Endothelial cell of umbilical vein (primary cell): ENCODE data around the gene CYP4F8. TPM values are rescaled to one million over a fixed set of nuclear protein-coding genes. Genes with fewer than 3 reads are reported as not detected.

ENCODE experiments used
- BruUV-seq: library from RNA; stranded (reverse); fragments of 400-500 nt; replicated peaks from 2 replicates; lab custom pipeline; 2021; lab: Mats Ljungman, UMichigan
- CTCF ChIA-PET: fragments of 300-600, 350-600 bp; sonication (Branson Sonifier 250); formaldehyde crosslinking; loops from one replicate; lab custom pipeline; 2021; ENCODE audit warnings: antibody characterized with exemption, inconsistent platforms; lab: Charles Lee
- POLR2A ChIA-PET: fragments of 300-600, 350-600 bp; sonication (Branson Sonifier 250); formaldehyde crosslinking; loops from one replicate; lab custom pipeline; 2021; ENCODE audit warnings: antibody characterized with exemption, inconsistent platforms; lab: Charles Lee
- DNase-seq: peaks from one replicate; pipeline ENCODE4 v3.0.0-alpha.2; 2011; ENCODE audit warnings: low read depth, low spot score
- FAIRE-seq: peaks from 2 replicates; lab custom pipeline; 2011; peaks lifted over from hg19 to GRCh38; lab: Jason Lieb, UNC
- H2AFZ ChIP-seq: 2 replicates; pipeline ENCODE4 v1.6.0; 2012; ENCODE audit warnings: low read depth, low read length, control low read depth, inconsistent platforms
- H3K27ac ChIP-seq: 2 replicates; pipeline ENCODE4 v1.5.1; 2011; ENCODE audit warnings: low read depth, mild to moderate bottlenecking, control low read depth, low read length, moderate library complexity; ENCODE audit not compliant: insufficient read depth
- H3K27me3 ChIP-seq, 2 experiments: 2 replicates each; pipeline versions ENCODE4 v1.6.0 to v1.6.1; 2011; ENCODE audit warnings: low read length in 2 of 2, mixed read lengths in 1 of 2; ENCODE audit not compliant: control insufficient read depth in 2 of 2, insufficient read depth in 2 of 2
- H3K36me3 ChIP-seq, 2 experiments: 2 replicates in 1 of 2; 3 replicates in 1 of 2; pipeline ENCODE4 v1.5.1; 2011; ENCODE audit warnings: low read length in 2 of 2, mild to moderate bottlenecking in 1 of 2, moderate library complexity in 1 of 2; ENCODE audit not compliant: control insufficient read depth in 2 of 2, insufficient read depth in 2 of 2; ENCODE audit errors: extremely low read depth in 1 of 2
- H3K4me1 ChIP-seq: 3 replicates; pipeline ENCODE4 v1.5.1; 2011; ENCODE audit warnings: mild to moderate bottlenecking, low read length; ENCODE audit not compliant: control insufficient read depth, insufficient read depth; ENCODE audit errors: extremely low read depth
- H3K4me2 ChIP-seq: 2 replicates; pipeline ENCODE4 v1.6.1; 2011; ENCODE audit warnings: low read length, control low read depth, mixed read lengths; ENCODE audit not compliant: insufficient read depth
- H3K4me3 ChIP-seq, 3 experiments: fragments of 200-600 bp in 1 of 3; sonication (generic), shearing (Covaris generic) in 1 of 3; replicated peaks in 1 of 3; 2 replicates each; pipeline ENCODE4 v1.5.1; 2011 to 2016; ENCODE audit warnings: control low read depth in 3 of 3, low read length in 3 of 3, mild to moderate bottlenecking in 2 of 3, inconsistent platforms in 1 of 3, low read depth in 1 of 3, moderate library complexity in 1 of 3; ENCODE audit not compliant: insufficient read depth in 1 of 3
- H3K79me2 ChIP-seq: 2 replicates; pipeline ENCODE4 v1.6.0; 2012; ENCODE audit warnings: low read length, inconsistent platforms; ENCODE audit not compliant: control insufficient read depth, insufficient read depth
- H3K9ac ChIP-seq: replicated peaks from 2 replicates; pipeline ENCODE3; 2011; ENCODE audit warnings: low read length, control low read depth; ENCODE audit not compliant: insufficient read depth; ENCODE audit errors: extremely low read depth
- H3K9me1 ChIP-seq: replicated peaks from 3 replicates; pipeline ENCODE4 v1.6.0; 2011; ENCODE audit warnings: mild to moderate bottlenecking, low read length; ENCODE audit not compliant: control insufficient read depth, insufficient read depth; ENCODE audit errors: extremely low read depth
- H3K9me3 ChIP-seq: replicated peaks from 2 replicates; pipeline ENCODE4 v1.5.1; 2012; ENCODE audit warnings: low read length, inconsistent platforms; ENCODE audit not compliant: control insufficient read depth, insufficient read depth
- H4K20me1 ChIP-seq: replicated peaks from 2 replicates; pipeline ENCODE3; 2011; ENCODE audit warnings: mild to moderate bottlenecking, low read length; ENCODE audit not compliant: control insufficient read depth, insufficient read depth; ENCODE audit errors: extremely low read depth
- CTCF ChIP-seq, 2 donors: IDR thresholded peaks; 1 replicate in 1 of 2; 2 replicates in 1 of 2; pipeline ENCODE4 v1.5.1; 2011; ENCODE audit warnings: low read length in 2 of 2, mild to moderate bottlenecking in 2 of 2, moderate library complexity in 2 of 2, control low read depth in 1 of 2, inconsistent platforms in 1 of 2, low read depth in 1 of 2; ENCODE audit not compliant: insufficient read depth in 1 of 2; ENCODE audit errors: extremely low read depth in 1 of 2
- EZH2 ChIP-seq: IDR thresholded peaks from 2 replicates; pipeline ENCODE4 v1.6.1; 2012; ENCODE audit warnings: borderline replicate concordance, low read depth, mild to moderate bottlenecking, moderate library complexity, low read length, inconsistent platforms; ENCODE audit not compliant: severe bottlenecking
- FOS ChIP-seq: IDR thresholded peaks from 2 replicates; pipeline ENCODE4 v1.6.1; 2011; ENCODE audit warnings: mild to moderate bottlenecking, low read length, moderate library complexity, borderline replicate concordance; ENCODE audit not compliant: insufficient read depth
- GATA2 ChIP-seq: IDR thresholded peaks from 2 replicates; pipeline ENCODE4 v1.7.0; 2011; ENCODE audit warnings: low read depth, mild to moderate bottlenecking, moderate library complexity, mixed read lengths, low read length; ENCODE audit not compliant: insufficient read length, insufficient read depth
- JUN ChIP-seq: IDR thresholded peaks from 2 replicates; pipeline ENCODE4 v1.6.1; 2011; ENCODE audit warnings: borderline replicate concordance, low read depth; ENCODE audit not compliant: insufficient read length, insufficient read depth
- MYC ChIP-seq: IDR thresholded peaks from one replicate; pipeline ENCODE4 v1.6.1; 2011; ENCODE audit warnings: mild to moderate bottlenecking, low read depth, low read length
- POLR2A ChIP-seq: IDR thresholded peaks from 2 replicates; pipeline ENCODE4 v1.6.1; 2012; ENCODE audit warnings: low read depth, mild to moderate bottlenecking, control low read depth, low read length
- POLR2AphosphoS5 ChIP-seq: IDR thresholded peaks from 2 replicates; pipeline ENCODE4 v1.6.1; 2012; ENCODE audit warnings: low read depth, mild to moderate bottlenecking, control low read depth, low read length, moderate library complexity; ENCODE audit not compliant: insufficient read depth
- dilution Hi-C: fragments of 300-500 bp; cut with MboI; formaldehyde crosslinking; loops from one replicate; pipeline ENCODE4 v1.15.0; 2019; ENCODE audit warnings: low sequenced_read_pairs; ENCODE audit not compliant: extremely low pct_ligation_motif_present
- intact Hi-C: fragments of 100-400 bp; cut with micrococcal nuclease; formaldehyde crosslinking; loops from one replicate; pipeline ENCODE4 v1.10.0; 2022
- polyA plus RNA-seq, 4 experiments: library from polyadenylated mRNA; depleted of rRNA in 3 of 4; stranded (reverse) in 3 of 4; unstranded in 1 of 4; fragments of >200 nt; gene quantifications; 2 replicates each; pipeline versions ENCODE4 v1.2.1 to v1.2.3, GENCODE V29; 2011 to 2012; ENCODE audit warnings: missing spikeins in 1 of 4
- total RNA-seq: library from RNA; stranded (reverse); gene quantifications from 2 replicates; pipeline ENCODE4 v1.2.3, GENCODE V29; 2021
- TF ChIP-seq, protein P1 (sequence below): IDR thresholded peaks from 2 replicates; pipeline ENCODE4 v1.6.1; 2011; ENCODE audit not compliant: insufficient read depth, insufficient read length

Gene CYP4F8
- total and polyA plus RNA-seq, 2 donors (not counting 3 experiments of a cell fraction or from before 2014, with no cell fraction given), result not detected

GRCh38 chr19:15609261-15609660 lies 5.8 kb upstream of the CYP4F8 start:
- dilution Hi-C loops (no loop called here), intact Hi-C loops (no loop called here)
- ChIA-PET CTCF (no interaction called here), POLR2A (no interaction called here)
- Histone ChIP-seq H3K79me2 (no peaks in the 10 kb centered on the region), H3K4me3 (no peak overlapping the region), H3K4me1 (no peaks in the 10 kb centered on the region), H3K9me1 (no peaks in the 10 kb centered on the region), H4K20me1 (no peaks in the 10 kb centered on the region), H3K27me3 (no peaks in the 10 kb centered on the region), H3K4me2 (no peak overlapping the region), H2AFZ (no peak overlapping the region), H3K9me3 (no peaks in the 10 kb centered on the region), H3K36me3 (no peaks in the 10 kb centered on the region), H3K27ac (no peak overlapping the region), H3K9ac (no peak overlapping the region)
- BruUV-seq, result no TSS peak
- FAIRE-seq, result no peak
- DNase-seq, result no peak
- TF ChIP-seq POLR2AphosphoS5 (no peak), MYC (no peak), POLR2A (no peak), GATA2 (no peak), JUN (no peak), CTCF (IDR thresholded peaks at IDR 0.05; ENCODE audit: extremely low read depth in 1 of 2, insufficient read depth in 1 of 2, low read depth in 1 of 2, low read length in 2 of 2) (no peak), EZH2 (no peak), FOS (no peak)
- TF ChIP-seq, protein P1, sequence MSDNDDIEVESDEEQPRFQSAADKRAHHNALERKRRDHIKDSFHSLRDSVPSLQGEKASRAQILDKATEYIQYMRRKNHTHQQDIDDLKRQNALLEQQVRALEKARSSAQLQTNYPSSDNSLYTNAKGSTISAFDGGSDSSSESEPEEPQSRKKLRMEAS, result no peak
